Measurements from ENCODE around the gene EIF4G3. TPM values are rescaled to one million over a fixed set of nuclear protein-coding genes. Genes with fewer than 3 reads are reported as not detected.
A peak's percentile ranks its signal among the peaks of the same experiment; 100 is the strongest.

Gene EIF4G3
- polyA plus RNA-seq, 1 of the 3 experiments (the other 2 are of a cell fraction) = 32.0 TPM

DNA sequence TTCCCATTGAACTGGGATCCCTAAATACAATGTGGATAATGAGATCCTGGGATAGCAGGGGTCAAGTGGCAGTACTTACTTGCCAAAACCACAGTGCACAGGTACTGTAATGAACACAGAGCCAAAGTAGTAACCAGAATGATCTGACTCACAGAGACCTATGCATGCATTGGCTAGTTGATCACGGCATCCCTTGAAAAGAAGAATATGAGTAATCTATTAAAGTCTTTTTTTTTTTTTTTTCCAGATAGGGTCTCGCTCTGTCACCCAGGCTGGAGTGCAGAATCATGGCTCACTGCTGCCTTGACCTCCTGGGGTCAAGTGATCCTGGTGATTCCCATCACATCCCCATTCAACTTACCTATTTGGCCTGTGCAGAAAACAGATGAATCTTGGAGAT is 29.4 kb upstream of the EIF4G3 start:
- peaks cover 7% of the 10 kb centered on the region for H3F3A ChIP-seq (replicated peaks; ENCODE audit: insufficient read depth)
- no peak overlapping the region for H2AFZ ChIP-seq (ENCODE audit: low read depth)
- H3K4me1 ChIP-seq (ENCODE audit: control insufficient read depth in 1 of 2, insufficient read depth in 2 of 2, low read depth in 1 of 2, low read length in 1 of 2) = peaks cover 0 to under 1% of the 10 kb centered on the region in 2 experiments; a peak in 2 of 4 replicates
- no peaks in the 10 kb centered on the region for H3K27me3 ChIP-seq (ENCODE audit: insufficient read depth)
- 29% methylated on average over 2 of the region's 2 CpGs for WGBS (ENCODE audit: low lambda C conversion rate)
- H3K9ac ChIP-seq = no peak overlapping the region
- H3K27ac ChIP-seq (ENCODE audit: low read depth in 2 of 2, low read length in 1 of 2) = no peak overlapping the region
- ChIA-PET POLR2A (no interaction called here), CTCF (interaction anchor here (0.9 to 1.3 kb wide), 2 partner anchors 11 to 162 kb away, joined by 3 to 5 read pairs; no protein-coding TSS in a partner anchor)
- TF ChIP-seq CHD2 (IDR thresholded peaks at IDR 0.05; ENCODE audit: low read length, partially characterized antibody) (no peak), FOSL2 (IDR thresholded peaks at IDR 0.05; ENCODE audit: borderline replicate concordance, low read depth) (peak; percentile 13; the same call in 1 of the 2 replicates)
- no peaks in the 10 kb centered on the region for H4K20me1 ChIP-seq (ENCODE audit: insufficient read depth)
- H3K36me3 ChIP-seq (replicated peaks in 1 of 2; ENCODE audit: control insufficient read depth in 1 of 2, insufficient read depth in 2 of 2, low read length in 1 of 2) = no peaks in the 10 kb centered on the region
- no peaks in the 10 kb centered on the region for H3K9me3 ChIP-seq
- no peaks in the 10 kb centered on the region for H3K79me2 ChIP-seq (ENCODE audit: insufficient read depth)
- H3K9me2 ChIP-seq = no peaks in the 10 kb centered on the region
- H3K4me2 ChIP-seq = no peak overlapping the region
- no peak overlapping the region for H3K4me3 ChIP-seq (ENCODE audit: low read depth in 2 of 2, low read length in 1 of 2)
- DNase-seq = no peak

DNA sequence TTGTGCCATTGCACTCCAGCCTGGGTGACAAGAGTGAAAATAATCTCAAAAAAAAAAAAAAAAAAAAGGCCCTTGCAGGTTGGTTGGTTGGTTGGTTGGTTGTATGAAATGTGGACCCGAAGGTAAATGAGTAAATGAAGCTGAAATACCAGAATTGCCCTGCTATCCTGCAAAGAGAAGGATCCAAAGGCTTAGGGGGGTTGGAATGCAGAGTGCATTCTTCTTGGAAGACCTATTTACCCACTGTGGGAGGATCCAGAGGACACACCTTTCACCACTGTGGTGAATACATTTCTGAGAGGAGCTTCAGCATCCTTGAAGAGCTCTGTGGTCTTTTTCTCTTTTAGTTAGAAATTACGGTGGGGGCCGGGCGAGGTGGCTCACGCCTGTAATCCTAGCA is 28.7 kb upstream of the EIF4G3 start:
- H2AFZ ChIP-seq (ENCODE audit: low read depth) = no peak overlapping the region
- no peaks in the 10 kb centered on the region for H3K27me3 ChIP-seq (ENCODE audit: insufficient read depth)
- 76% methylated on average over 2 of the region's 5 CpGs for WGBS (ENCODE audit: low lambda C conversion rate)
- no peaks in the 10 kb centered on the region for H3K9me2 ChIP-seq
- H3K4me2 ChIP-seq = no peak overlapping the region
- peaks cover 0 to 4% of the 10 kb centered on the region in 2 experiments; a peak in 2 of 4 replicates for H3K4me1 ChIP-seq (ENCODE audit: control insufficient read depth in 1 of 2, insufficient read depth in 2 of 2, low read depth in 1 of 2, low read length in 1 of 2)
- CTCF ChIA-PET = interaction anchor here (0.9 to 1.3 kb wide), 2 partner anchors 10 to 163 kb away, joined by 3 to 5 read pairs; no protein-coding TSS in a partner anchor
- no peaks in the 10 kb centered on the region for H3K9me3 ChIP-seq
- H3K79me2 ChIP-seq (ENCODE audit: insufficient read depth) = no peaks in the 10 kb centered on the region
- no peak for TF ChIP-seq TCF12 (IDR thresholded peaks at IDR 0.05)
- TF ChIP-seq TEAD4 (IDR thresholded peaks at IDR 0.05; ENCODE audit: borderline replicate concordance, insufficient read depth) = no peak
- no peak for TF ChIP-seq MXI1 (IDR thresholded peaks at IDR 0.05; ENCODE audit: low read depth, low read length)
- TF ChIP-seq FOSL2 (IDR thresholded peaks at IDR 0.05; ENCODE audit: borderline replicate concordance, low read depth) = no peak
- no peak for TF ChIP-seq EP300 (IDR thresholded peaks at IDR 0.05; ENCODE audit: borderline replicate concordance in 1 of 2, low read depth in 1 of 2, low read length in 1 of 2)
- TF ChIP-seq, protein P1, sequence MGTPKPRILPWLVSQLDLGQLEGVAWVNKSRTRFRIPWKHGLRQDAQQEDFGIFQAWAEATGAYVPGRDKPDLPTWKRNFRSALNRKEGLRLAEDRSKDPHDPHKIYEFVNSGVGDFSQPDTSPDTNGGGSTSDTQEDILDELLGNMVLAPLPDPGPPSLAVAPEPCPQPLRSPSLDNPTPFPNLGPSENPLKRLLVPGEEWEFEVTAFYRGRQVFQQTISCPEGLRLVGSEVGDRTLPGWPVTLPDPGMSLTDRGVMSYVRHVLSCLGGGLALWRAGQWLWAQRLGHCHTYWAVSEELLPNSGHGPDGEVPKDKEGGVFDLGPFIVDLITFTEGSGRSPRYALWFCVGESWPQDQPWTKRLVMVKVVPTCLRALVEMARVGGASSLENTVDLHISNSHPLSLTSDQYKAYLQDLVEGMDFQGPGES (IDR thresholded peaks at IDR 0.05; ENCODE audit: low read depth, low read length) = no peak
- TF ChIP-seq ELF1 (IDR thresholded peaks at IDR 0.05) = no peak
- TF ChIP-seq, protein P2, sequence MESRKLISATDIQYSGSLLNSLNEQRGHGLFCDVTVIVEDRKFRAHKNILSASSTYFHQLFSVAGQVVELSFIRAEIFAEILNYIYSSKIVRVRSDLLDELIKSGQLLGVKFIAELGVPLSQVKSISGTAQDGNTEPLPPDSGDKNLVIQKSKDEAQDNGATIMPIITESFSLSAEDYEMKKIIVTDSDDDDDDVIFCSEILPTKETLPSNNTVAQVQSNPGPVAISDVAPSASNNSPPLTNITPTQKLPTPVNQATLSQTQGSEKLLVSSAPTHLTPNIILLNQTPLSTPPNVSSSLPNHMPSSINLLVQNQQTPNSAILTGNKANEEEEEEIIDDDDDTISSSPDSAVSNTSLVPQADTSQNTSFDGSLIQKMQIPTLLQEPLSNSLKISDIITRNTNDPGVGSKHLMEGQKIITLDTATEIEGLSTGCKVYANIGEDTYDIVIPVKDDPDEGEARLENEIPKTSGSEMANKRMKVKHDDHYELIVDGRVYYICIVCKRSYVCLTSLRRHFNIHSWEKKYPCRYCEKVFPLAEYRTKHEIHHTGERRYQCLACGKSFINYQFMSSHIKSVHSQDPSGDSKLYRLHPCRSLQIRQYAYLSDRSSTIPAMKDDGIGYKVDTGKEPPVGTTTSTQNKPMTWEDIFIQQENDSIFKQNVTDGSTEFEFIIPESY (IDR thresholded peaks at IDR 0.05; ENCODE audit: borderline replicate concordance, low read depth) = no peak
- no peak for TF ChIP-seq NFIC (IDR thresholded peaks at IDR 0.05; ENCODE audit: borderline replicate concordance)
- TF ChIP-seq, protein P3, sequence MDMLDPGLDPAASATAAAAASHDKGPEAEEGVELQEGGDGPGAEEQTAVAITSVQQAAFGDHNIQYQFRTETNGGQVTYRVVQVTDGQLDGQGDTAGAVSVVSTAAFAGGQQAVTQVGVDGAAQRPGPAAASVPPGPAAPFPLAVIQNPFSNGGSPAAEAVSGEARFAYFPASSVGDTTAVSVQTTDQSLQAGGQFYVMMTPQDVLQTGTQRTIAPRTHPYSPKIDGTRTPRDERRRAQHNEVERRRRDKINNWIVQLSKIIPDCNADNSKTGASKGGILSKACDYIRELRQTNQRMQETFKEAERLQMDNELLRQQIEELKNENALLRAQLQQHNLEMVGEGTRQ (IDR thresholded peaks at IDR 0.05; ENCODE audit: borderline replicate concordance, low read depth, low read length) = no peak
- no peak for TF ChIP-seq EZH2phosphoT487 (IDR thresholded peaks at IDR 0.05; ENCODE audit: borderline replicate concordance, low read depth)
- TF ChIP-seq SMC3 (IDR thresholded peaks at IDR 0.05; ENCODE audit: low read depth, low read length) = no peak
- TF ChIP-seq, protein P4, sequence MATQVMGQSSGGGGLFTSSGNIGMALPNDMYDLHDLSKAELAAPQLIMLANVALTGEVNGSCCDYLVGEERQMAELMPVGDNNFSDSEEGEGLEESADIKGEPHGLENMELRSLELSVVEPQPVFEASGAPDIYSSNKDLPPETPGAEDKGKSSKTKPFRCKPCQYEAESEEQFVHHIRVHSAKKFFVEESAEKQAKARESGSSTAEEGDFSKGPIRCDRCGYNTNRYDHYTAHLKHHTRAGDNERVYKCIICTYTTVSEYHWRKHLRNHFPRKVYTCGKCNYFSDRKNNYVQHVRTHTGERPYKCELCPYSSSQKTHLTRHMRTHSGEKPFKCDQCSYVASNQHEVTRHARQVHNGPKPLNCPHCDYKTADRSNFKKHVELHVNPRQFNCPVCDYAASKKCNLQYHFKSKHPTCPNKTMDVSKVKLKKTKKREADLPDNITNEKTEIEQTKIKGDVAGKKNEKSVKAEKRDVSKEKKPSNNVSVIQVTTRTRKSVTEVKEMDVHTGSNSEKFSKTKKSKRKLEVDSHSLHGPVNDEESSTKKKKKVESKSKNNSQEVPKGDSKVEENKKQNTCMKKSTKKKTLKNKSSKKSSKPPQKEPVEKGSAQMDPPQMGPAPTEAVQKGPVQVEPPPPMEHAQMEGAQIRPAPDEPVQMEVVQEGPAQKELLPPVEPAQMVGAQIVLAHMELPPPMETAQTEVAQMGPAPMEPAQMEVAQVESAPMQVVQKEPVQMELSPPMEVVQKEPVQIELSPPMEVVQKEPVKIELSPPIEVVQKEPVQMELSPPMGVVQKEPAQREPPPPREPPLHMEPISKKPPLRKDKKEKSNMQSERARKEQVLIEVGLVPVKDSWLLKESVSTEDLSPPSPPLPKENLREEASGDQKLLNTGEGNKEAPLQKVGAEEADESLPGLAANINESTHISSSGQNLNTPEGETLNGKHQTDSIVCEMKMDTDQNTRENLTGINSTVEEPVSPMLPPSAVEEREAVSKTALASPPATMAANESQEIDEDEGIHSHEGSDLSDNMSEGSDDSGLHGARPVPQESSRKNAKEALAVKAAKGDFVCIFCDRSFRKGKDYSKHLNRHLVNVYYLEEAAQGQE (IDR thresholded peaks at IDR 0.05; ENCODE audit: low read depth, low read length) = no peak
- no peak for TF ChIP-seq RCOR1 (IDR thresholded peaks at IDR 0.05; ENCODE audit: low read length)
- TF ChIP-seq FOXM1 (IDR thresholded peaks at IDR 0.05; ENCODE audit: low read depth) = no peak
- no peak for TF ChIP-seq POLR2AphosphoS5 (IDR thresholded peaks at IDR 0.05; ENCODE audit: low read depth, low read length)
- TF ChIP-seq TAF1 (IDR thresholded peaks at IDR 0.05; ENCODE audit: borderline replicate concordance, low read depth, low read length) = no peak
- no peak for TF ChIP-seq GATA2 (CRISPR knock-in tag; IDR thresholded peaks at IDR 0.05)
- no peak for TF ChIP-seq NRF1 (IDR thresholded peaks at IDR 0.05; ENCODE audit: low read depth, low read length)
- POLR2A ChIA-PET = no interaction called here
- no peak overlapping the region for H3K27ac ChIP-seq (ENCODE audit: low read depth in 2 of 2, low read length in 1 of 2)
- H3K36me3 ChIP-seq (replicated peaks in 1 of 2; ENCODE audit: control insufficient read depth in 1 of 2, insufficient read depth in 2 of 2, low read length in 1 of 2) = no peaks in the 10 kb centered on the region
- no peak overlapping the region for H3K4me3 ChIP-seq (ENCODE audit: low read depth in 2 of 2, low read length in 1 of 2)
- H3K9ac ChIP-seq = no peak overlapping the region
- DNase-seq = no peak
- H4K20me1 ChIP-seq (ENCODE audit: insufficient read depth) = no peaks in the 10 kb centered on the region
- peaks cover 10% of the 10 kb centered on the region for H3F3A ChIP-seq (replicated peaks; ENCODE audit: insufficient read depth)
